Thyroid gland (tissue), 4 donors: ENCODE measurements around the gene NUDT16L1.

Experiments
- CTCF ChIP-seq, 6 experiments: fragments of 200-600 bp in 3 of 6; fragments of 450-650 bp in 3 of 6; sonication (generic) in 3 of 6; IDR thresholded peaks; one replicate each; pipeline ENCODE4 v1.5.1; 2016 to 2019; ENCODE audit warnings: antibody characterized with exemption in 6 of 6, mild to moderate bottlenecking in 2 of 6, inconsistent platforms in 1 of 6, moderate library complexity in 1 of 6
- POLR2A ChIP-seq, 2 donors: fragments of 450-650 bp; IDR thresholded peaks; one replicate each; pipeline ENCODE4 v1.6.1; 2017; ENCODE audit warnings: antibody characterized with exemption in 2 of 2, mild to moderate bottlenecking in 2 of 2, moderate library complexity in 1 of 2

DNA sequence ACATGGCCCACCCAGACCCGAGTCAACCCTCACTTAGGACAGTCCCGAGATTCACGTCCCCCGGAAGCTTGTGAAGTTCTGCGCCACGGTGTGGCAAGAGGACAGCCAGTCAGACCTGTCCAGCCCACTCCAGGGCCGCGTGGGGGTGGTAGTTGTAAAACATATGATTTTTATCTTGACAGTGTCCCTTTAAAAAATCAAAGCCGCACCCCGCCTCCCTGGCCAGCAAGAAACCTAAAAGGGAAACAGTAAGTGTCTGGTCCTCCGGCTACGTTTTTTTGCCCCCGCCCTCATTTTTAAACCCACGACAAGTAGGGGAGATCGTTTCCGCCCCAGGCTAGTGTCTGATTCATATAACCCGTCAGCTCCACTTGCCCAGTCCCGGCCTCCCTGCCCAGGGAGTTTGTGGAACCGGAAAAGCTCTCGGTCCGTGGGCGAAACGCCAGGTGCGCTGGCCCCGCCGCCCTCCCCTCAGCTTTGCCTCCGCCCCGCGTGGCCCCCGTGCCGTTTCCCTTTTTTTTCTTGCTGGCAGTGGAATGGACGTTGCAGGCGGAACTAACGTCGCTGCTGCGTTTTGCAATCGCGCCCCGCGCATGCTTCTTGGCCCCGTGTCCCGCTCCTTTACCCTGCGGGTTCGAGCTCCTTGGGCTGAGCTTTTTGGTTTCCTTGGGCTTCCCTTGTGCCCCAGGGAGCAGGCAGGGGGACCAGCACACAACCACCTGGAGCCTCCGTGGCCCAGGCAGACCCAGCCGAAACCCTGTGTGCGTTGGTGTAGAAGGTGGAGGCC is 13.3 kb upstream of the NUDT16L1 start:
- TF ChIP-seq CTCF (IDR thresholded peaks at IDR 0.05) (no peak), POLR2A (IDR thresholded peaks at IDR 0.05) (no peak)
